H9 (cell line): ENCODE data around the gene DNAL1. TPM values are rescaled to one million over a fixed set of nuclear protein-coding genes. Genes with fewer than 3 reads are reported as not detected.

Experiments used
- DNase-seq: peaks from one replicate; pipeline ENCODE4 v3.0.0-alpha.2; 2017
- H2AFZ ChIP-seq: one replicate; pipeline ENCODE4 v1.6.1; 2013; ENCODE audit warnings: mild to moderate bottlenecking, low read length, control low read depth, moderate library complexity
- H2AK5ac ChIP-seq: 2 replicates; pipeline ENCODE4 v1.6.1; 2013; ENCODE audit warnings: low read length, control low read depth, mixed read lengths; ENCODE audit not compliant: insufficient read length
- H2BK120ac ChIP-seq: one replicate; pipeline ENCODE4 v1.6.1; 2013; ENCODE audit warnings: low read depth, mild to moderate bottlenecking, low read length, control low read depth, inconsistent platforms; ENCODE audit not compliant: poor library complexity, severe bottlenecking
- H2BK12ac ChIP-seq: 2 replicates; pipeline ENCODE4 v1.6.1; 2013; ENCODE audit warnings: low read length, control low read depth, mixed read lengths, low read depth; ENCODE audit not compliant: insufficient read length
- H2BK15ac ChIP-seq: 2 replicates; pipeline ENCODE4 v1.6.1; 2013; ENCODE audit warnings: low read depth, low read length, control low read depth
- H2BK20ac ChIP-seq: one replicate; pipeline ENCODE4 v1.6.1; 2013; ENCODE audit warnings: low read depth, mild to moderate bottlenecking, low read length, control low read depth, inconsistent platforms; ENCODE audit not compliant: poor library complexity, severe bottlenecking
- H2BK5ac ChIP-seq: 2 replicates; pipeline ENCODE4 v1.6.1; 2013; ENCODE audit warnings: low read length, control low read depth, mixed read lengths; ENCODE audit not compliant: insufficient read length
- H3K14ac ChIP-seq: 2 replicates; pipeline ENCODE4 v1.6.1; 2013; ENCODE audit warnings: low read length, control low read depth; ENCODE audit not compliant: insufficient read depth
- H3K18ac ChIP-seq: 2 replicates; pipeline ENCODE4 v1.6.1; 2013; ENCODE audit warnings: low read depth, mild to moderate bottlenecking, mixed read lengths, low read length, control low read depth; ENCODE audit not compliant: insufficient read length
- H3K23ac ChIP-seq: 2 replicates; pipeline ENCODE4 v1.6.1; 2013; ENCODE audit warnings: low read length, control low read depth, mixed read lengths, low read depth; ENCODE audit not compliant: insufficient read length
- H3K23me2 ChIP-seq: 2 replicates; pipeline ENCODE4 v1.6.1; 2013; ENCODE audit warnings: low read depth, mild to moderate bottlenecking, mixed read lengths, low read length, control low read depth; ENCODE audit not compliant: insufficient read length, poor library complexity, severe bottlenecking
- H3K27ac ChIP-seq: 2 replicates; pipeline ENCODE4 v1.5.1; 2013; ENCODE audit warnings: low read length, control low read depth, mixed read lengths, low read depth; ENCODE audit not compliant: insufficient read length
- H3K27me3 ChIP-seq: 2 replicates; pipeline ENCODE4 v1.6.1; 2013; ENCODE audit warnings: low read length, control low read depth, inconsistent platforms; ENCODE audit not compliant: insufficient read depth
- H3K4ac ChIP-seq: 2 replicates; pipeline ENCODE4 v1.6.1; 2013; ENCODE audit warnings: low read depth, mild to moderate bottlenecking, control low read depth, inconsistent platforms, low read length, moderate library complexity
- H3K4me1 ChIP-seq: 2 replicates; pipeline ENCODE4 v1.6.1; 2013; ENCODE audit warnings: low read length, control low read depth, inconsistent platforms; ENCODE audit not compliant: insufficient read depth
- H3K4me2 ChIP-seq: 2 replicates; pipeline ENCODE4 v1.6.1; 2013; ENCODE audit warnings: low read length, control low read depth, mixed read lengths; ENCODE audit not compliant: insufficient read length, insufficient read depth
- H3K56ac ChIP-seq: 2 replicates; pipeline ENCODE4 v1.6.1; 2013; ENCODE audit warnings: low read depth, mild to moderate bottlenecking, mixed read lengths, low read length, control low read depth; ENCODE audit not compliant: insufficient read length
- H3K79me1 ChIP-seq: 2 replicates; pipeline ENCODE4 v1.6.1; 2013; ENCODE audit warnings: low read depth, mild to moderate bottlenecking, moderate library complexity, low read length, control low read depth, inconsistent platforms; ENCODE audit not compliant: insufficient read depth, poor library complexity, severe bottlenecking
- H3K79me2 ChIP-seq: 2 replicates; pipeline ENCODE4 v1.6.1; 2013; ENCODE audit warnings: low read length, control low read depth, inconsistent platforms; ENCODE audit not compliant: insufficient read depth
- H3K9ac ChIP-seq: 2 replicates; pipeline ENCODE4 v1.6.1; 2013; ENCODE audit warnings: low read length, control low read depth, mixed read lengths; ENCODE audit not compliant: insufficient read length; ENCODE audit errors: extremely low read depth
- H3K9me3 ChIP-seq: one replicate; pipeline ENCODE4 v1.6.1; 2013; ENCODE audit warnings: low read depth, low read length, inconsistent platforms; ENCODE audit not compliant: control insufficient read depth
- H3T11ph ChIP-seq: one replicate; pipeline ENCODE4 v1.6.1; 2013; ENCODE audit warnings: mild to moderate bottlenecking, low read length, control low read depth, inconsistent platforms
- H4K20me1 ChIP-seq: one replicate; pipeline ENCODE4 v1.6.1; 2013; ENCODE audit not compliant: control insufficient read depth, insufficient read length, insufficient read depth
- H4K5ac ChIP-seq: 2 replicates; pipeline ENCODE4 v1.6.1; 2013; ENCODE audit warnings: low read depth, mild to moderate bottlenecking, mixed read lengths, low read length, control low read depth; ENCODE audit not compliant: insufficient read length
- H4K8ac ChIP-seq: replicated peaks from 2 replicates; pipeline ENCODE4 v1.6.1; 2013; ENCODE audit warnings: low read length, control low read depth, mixed read lengths, low read depth; ENCODE audit not compliant: insufficient read length
- H4K91ac ChIP-seq: 2 replicates; pipeline ENCODE4 v1.6.1; 2013; ENCODE audit warnings: low read depth, mild to moderate bottlenecking, moderate library complexity, mixed read lengths, low read length, control low read depth; ENCODE audit not compliant: insufficient read length
- H3K27ac Mint-ChIP-seq, 3 experiments: 2 replicates in 2 of 3; 3 replicates in 1 of 3; pipeline ENCODE4 v1.8.0; 2020 to 2021; ENCODE audit warnings: mixed read lengths in 3 of 3, mild to moderate bottlenecking in 1 of 3, moderate library complexity in 1 of 3
- H3K27me3 Mint-ChIP-seq: 2 replicates; pipeline ENCODE4 v1.8.0; 2021; ENCODE audit warnings: low read depth, mild to moderate bottlenecking, moderate library complexity, mixed read lengths
- H3K36me3 Mint-ChIP-seq, 3 experiments: 2 replicates in 2 of 3; 3 replicates in 1 of 3; pipeline ENCODE4 v1.8.0; 2020 to 2021; ENCODE audit warnings: low read depth in 3 of 3, mixed read lengths in 3 of 3; ENCODE audit not compliant: insufficient read depth in 1 of 3
- H3K4me1 Mint-ChIP-seq, 2 experiments: 2 replicates each; pipeline ENCODE4 v1.8.0; 2020; ENCODE audit warnings: mixed read lengths in 2 of 2
- H3K4me3 Mint-ChIP-seq, 2 experiments: 2 replicates in 1 of 2; 3 replicates in 1 of 2; pipeline ENCODE4 v1.8.0; 2020 to 2021; ENCODE audit warnings: mild to moderate bottlenecking in 2 of 2, mixed read lengths in 2 of 2, moderate library complexity in 1 of 2
- H3K9me3 Mint-ChIP-seq, 2 experiments: 2 replicates in 1 of 2; 3 replicates in 1 of 2; pipeline ENCODE4 v1.8.0; 2020; ENCODE audit warnings: mild to moderate bottlenecking in 2 of 2, mixed read lengths in 2 of 2, moderate library complexity in 1 of 2
- CTCF ChIP-seq: fragments of 200-600 bp; sonication (generic); conservative IDR thresholded peaks from 3 replicates; pipeline ENCODE4 v1.8.0; 2021; ENCODE audit warnings: antibody characterized with exemption, mild to moderate bottlenecking
- WGBS: extraction: QIAGEN DNeasy Blood & Tissue Kit; methylation state at CpG from one replicate; pipeline ENCODE4 v1.1.7; 2013; ENCODE audit warnings: missing lambda C conversion rate, low lambda C conversion rate, mixed read lengths; ENCODE audit not compliant: insufficient read length; ENCODE audit errors: extremely low coverage; 5-methylcytosine and 5-hydroxymethylcytosine counted together
- total RNA-seq: library from RNA; stranded (reverse); gene quantifications from 2 replicates; pipeline ENCODE4 v1.2.1, GENCODE V29; 2021

The DNAL1 gene
- total RNA-seq, 1 experiment from 2014 or later, result 17.7 TPM

- no peak overlapping the region for H3K27ac Mint-ChIP-seq
- TF ChIP-seq CTCF, result no peak
- Histone ChIP-seq H2BK5ac (no peak overlapping the region), H3K14ac (no peak overlapping the region), H3K23me2 (no peaks in the 10 kb centered on the region), H2BK20ac (no peak overlapping the region), H2AK5ac (no peak overlapping the region), H3T11ph (no peak overlapping the region), H4K91ac (no peak overlapping the region), H2BK120ac (no peak overlapping the region), H3K27ac (no peak overlapping the region), H4K20me1 (no peaks in the 10 kb centered on the region), H3K79me1 (no peaks in the 10 kb centered on the region), H3K4me1 (no peaks in the 10 kb centered on the region), H3K18ac (no peak overlapping the region), H3K4ac (no peak overlapping the region), H3K23ac (no peak overlapping the region), H3K56ac (no peak overlapping the region), H3K4me2 (no peak overlapping the region), H4K5ac (no peak overlapping the region), H3K79me2 (no peaks in the 10 kb centered on the region), H2BK12ac (no peak overlapping the region), H2AFZ (no peak overlapping the region), H2BK15ac (no peak overlapping the region), H4K8ac (no peak overlapping the region), H3K9ac (no peak overlapping the region), H3K27me3 (no peaks in the 10 kb centered on the region), H3K9me3 (no peaks in the 10 kb centered on the region)
- H3K27me3 Mint-ChIP-seq, result no peaks in the 10 kb centered on the region
- no CpG with 5 or more reads among the region's 2 CpGs for WGBS
- DNase-seq, result no peak
- H3K36me3 Mint-ChIP-seq, result peaks cover 7 to 10% (median 8%) of the 10 kb centered on the region in 3 experiments
- no peak overlapping the region for H3K4me3 Mint-ChIP-seq
- H3K4me1 Mint-ChIP-seq, result peaks cover 0 to 7% of the 10 kb centered on the region in 2 experiments; a peak in 2 of 4 replicates
- H3K9me3 Mint-ChIP-seq, result peaks cover 0 to 3% of the 10 kb centered on the region in 2 experiments; a peak in 1 of 5 replicates
Observed at GRCh38 chr14:73660511-73660910, 15.7 kb downstream of the DNAL1 start.
